H1 (cell line): ENCODE data around the gene RPL18A. TPM values are rescaled to one million over a fixed set of nuclear protein-coding genes. Genes with fewer than 3 reads are reported as not detected.

ENCODE experiments used
- CTCF ChIA-PET: fragments of 300-600 bp; sonication (Branson Sonifier 250); formaldehyde crosslinking; loops from one replicate; lab custom pipeline; 2021; ENCODE audit not compliant: partially characterized antibody; lab: Charles Lee
- POLR2A ChIA-PET: fragments of 300-600 bp; sonication (Branson Sonifier 250); formaldehyde crosslinking; loops from one replicate; lab custom pipeline; 2021; ENCODE audit warnings: inconsistent platforms; ENCODE audit not compliant: partially characterized antibody; lab: Charles Lee
- DNase-seq, 2 experiments: peaks; one replicate each; pipeline versions ENCODE4 v3.0.0 to v3.0.0-alpha.2; 2010 to 2022; ENCODE audit warnings: low spot score in 2 of 2, low read depth in 1 of 2, mixed read lengths in 1 of 2
- FAIRE-seq: peaks from 2 replicates; lab custom pipeline; 2011; peaks lifted over from hg19 to GRCh38; lab: Jason Lieb, UNC
- H2AFZ ChIP-seq: 2 replicates; pipeline ENCODE4 v1.8.1; 2012; ENCODE audit warnings: low read length, inconsistent platforms
- H2AK5ac ChIP-seq: 2 replicates; pipeline ENCODE4 v1.6.1; 2013; ENCODE audit warnings: low read depth, low read length
- H2BK120ac ChIP-seq: replicated peaks from 2 replicates; pipeline ENCODE3; 2013; ENCODE audit warnings: low read depth, low read length, inconsistent platforms
- H2BK12ac ChIP-seq: 2 replicates; pipeline ENCODE4 v1.6.1; 2013; ENCODE audit warnings: low read depth, low read length
- H2BK15ac ChIP-seq: 2 replicates; pipeline ENCODE4 v1.6.1; 2013; ENCODE audit warnings: low read length
- H2BK20ac ChIP-seq: 2 replicates; pipeline ENCODE4 v1.6.1; 2013; ENCODE audit warnings: low read length
- H2BK5ac ChIP-seq: 2 replicates; pipeline ENCODE4 v1.6.1; 2013; ENCODE audit warnings: low read depth, low read length
- H3K14ac ChIP-seq: 2 replicates; pipeline ENCODE4 v1.6.1; 2013; ENCODE audit warnings: inconsistent platforms; ENCODE audit not compliant: insufficient read length
- H3K18ac ChIP-seq: 2 replicates; pipeline ENCODE4 v1.6.1; 2013; ENCODE audit warnings: low read length; ENCODE audit errors: extremely low read depth
- H3K23ac ChIP-seq: 2 replicates; pipeline ENCODE4 v1.6.1; 2013; ENCODE audit warnings: inconsistent platforms; ENCODE audit not compliant: insufficient read length
- H3K23me2 ChIP-seq: 2 replicates; pipeline ENCODE4 v1.6.1; 2013; ENCODE audit warnings: low read depth, low read length
- H3K27ac ChIP-seq: 2 replicates; pipeline ENCODE4 v1.6.1; 2011; ENCODE audit warnings: low read depth, low read length, inconsistent platforms
- H3K27me3 ChIP-seq, 4 experiments: replicated peaks in 1 of 4; 1 replicate in 1 of 4; 2 replicates in 3 of 4; pipeline versions ENCODE4 v1.6.1 to v1.8.1; 2011 to 2013; ENCODE audit warnings: low read length in 3 of 4, mild to moderate bottlenecking in 3 of 4, inconsistent platforms in 2 of 4, mixed read lengths in 2 of 4, moderate library complexity in 1 of 4; ENCODE audit not compliant: control insufficient read depth in 3 of 4, insufficient read depth in 3 of 4; ENCODE audit errors: extremely low read depth in 1 of 4
- H3K36me3 ChIP-seq, 4 experiments: 2 replicates each; pipeline versions ENCODE4 v1.6.1 to v1.8.1; 2011 to 2013; ENCODE audit warnings: mild to moderate bottlenecking in 4 of 4, low read length in 3 of 4, moderate library complexity in 2 of 4, control low read depth in 1 of 4, inconsistent platforms in 1 of 4; ENCODE audit not compliant: insufficient read depth in 4 of 4, control insufficient read depth in 2 of 4
- H3K4ac ChIP-seq: replicated peaks from 2 replicates; pipeline ENCODE3; 2013; ENCODE audit warnings: low read length, low read depth, mixed read lengths, inconsistent platforms; ENCODE audit not compliant: insufficient read length
- H3K4me1 ChIP-seq, 4 experiments: replicated peaks in 1 of 4; 1 replicate in 1 of 4; 2 replicates in 3 of 4; pipeline versions ENCODE4 v1.6.1 to v1.8.1; 2011 to 2013; ENCODE audit warnings: low read length in 3 of 4, inconsistent platforms in 2 of 4, mixed read lengths in 1 of 4; ENCODE audit not compliant: insufficient read depth in 4 of 4, control insufficient read depth in 3 of 4
- H3K4me2 ChIP-seq, 2 experiments: 2 replicates each; pipeline versions ENCODE4 v1.6.1 to v1.8.1; 2011 to 2013; ENCODE audit warnings: low read depth in 2 of 2, low read length in 2 of 2, control low read depth in 1 of 2, inconsistent platforms in 1 of 2, mild to moderate bottlenecking in 1 of 2; ENCODE audit not compliant: insufficient read depth in 1 of 2
- H3K4me3 ChIP-seq, 4 experiments: fragments of 200-600, 300-600 bp in 1 of 4; sonication (generic), shearing (Covaris generic), sonication (Bioruptor Twin) in 1 of 4; 2 replicates each; pipeline versions ENCODE4 v1.5.1 to v1.8.1; 2011 to 2016; ENCODE audit warnings: low read length in 4 of 4, low read depth in 3 of 4, control low read depth in 2 of 4, inconsistent platforms in 2 of 4, mild to moderate bottlenecking in 2 of 4, mixed read lengths in 1 of 4, moderate library complexity in 1 of 4; ENCODE audit not compliant: insufficient read depth in 2 of 4; ENCODE audit errors: extremely low read depth in 1 of 4
- H3K56ac ChIP-seq: replicated peaks from 2 replicates; pipeline ENCODE3; 2013; ENCODE audit warnings: low read depth, mild to moderate bottlenecking, mixed read lengths, low read length, inconsistent platforms; ENCODE audit not compliant: insufficient read length
- H3K79me1 ChIP-seq: 2 replicates; pipeline ENCODE4 v1.6.1; 2013; ENCODE audit warnings: low read depth, low read length, control low read depth
- H3K79me2 ChIP-seq, 2 experiments: 2 replicates each; pipeline versions ENCODE4 v1.6.1 to v1.8.1; 2012 to 2013; ENCODE audit warnings: low read length in 2 of 2, mild to moderate bottlenecking in 2 of 2, inconsistent platforms in 1 of 2; ENCODE audit not compliant: insufficient read depth in 2 of 2, control insufficient read depth in 1 of 2
- H3K9ac ChIP-seq, 4 experiments: replicated peaks in 1 of 4; 1 replicate in 1 of 4; 2 replicates in 3 of 4; pipeline versions ENCODE4 v1.6.1 to v1.8.1; 2011 to 2013; ENCODE audit warnings: low read depth in 3 of 4, low read length in 3 of 4, control low read depth in 2 of 4, mild to moderate bottlenecking in 2 of 4, moderate library complexity in 2 of 4, inconsistent platforms in 1 of 4; ENCODE audit errors: extremely low read depth in 1 of 4
- H3K9me3 ChIP-seq, 2 experiments: 2 replicates each; pipeline versions ENCODE4 v1.6.1 to v1.8.1; 2012 to 2013; ENCODE audit warnings: mild to moderate bottlenecking in 2 of 2, moderate library complexity in 2 of 2, control low read depth in 1 of 2, inconsistent platforms in 1 of 2, low read depth in 1 of 2, low read length in 1 of 2, mixed read lengths in 1 of 2; ENCODE audit not compliant: insufficient read depth in 2 of 2
- H4K20me1 ChIP-seq, 2 experiments: replicated peaks in 1 of 2; 2 replicates each; pipeline versions ENCODE3 to v1.8.1; 2011 to 2013; ENCODE audit warnings: inconsistent platforms in 2 of 2, low read length in 2 of 2, mild to moderate bottlenecking in 1 of 2; ENCODE audit not compliant: insufficient read depth in 2 of 2, control insufficient read depth in 1 of 2
- H4K5ac ChIP-seq: 2 replicates; pipeline ENCODE4 v1.6.1; 2013; ENCODE audit warnings: low read length, low read depth, mixed read lengths, inconsistent platforms; ENCODE audit not compliant: insufficient read length
- H4K8ac ChIP-seq: 2 replicates; pipeline ENCODE4 v1.8.0; 2013; ENCODE audit warnings: mild to moderate bottlenecking, moderate library complexity, low read length, inconsistent platforms; ENCODE audit not compliant: insufficient read depth; ENCODE audit errors: extremely low read depth
- H4K91ac ChIP-seq: replicated peaks from 2 replicates; pipeline ENCODE3; 2013; ENCODE audit warnings: low read length, mixed read lengths, inconsistent platforms; ENCODE audit not compliant: insufficient read length
- CHD2 ChIP-seq: IDR thresholded peaks from 2 replicates; pipeline ENCODE4 v1.6.1; 2012; ENCODE audit warnings: low read length, improper control_type of control experiment
- EP300 ChIP-seq, 2 experiments: IDR thresholded peaks; 1 replicate in 1 of 2; 2 replicates in 1 of 2; pipeline ENCODE4 v1.6.1; 2011 to 2012; ENCODE audit warnings: low read depth in 2 of 2, low read length in 2 of 2, mild to moderate bottlenecking in 2 of 2, borderline replicate concordance in 1 of 2, inconsistent platforms in 1 of 2, moderate library complexity in 1 of 2
- HDAC6 ChIP-seq: IDR thresholded peaks from one replicate; pipeline ENCODE4 v1.7.1; 2012; ENCODE audit warnings: low read depth, mild to moderate bottlenecking, inconsistent platforms, low read length, moderate library complexity
- PHF8 ChIP-seq: fragments of 200-600 bp; sonication (generic); conservative IDR thresholded peaks from 2 replicates; pipeline ENCODE4 v1.7.1; 2012; ENCODE audit warnings: low read depth, mild to moderate bottlenecking, inconsistent platforms, low read length, moderate library complexity
- SIN3A ChIP-seq, 2 experiments: IDR thresholded peaks in 1 of 2; conservative IDR thresholded peaks in 1 of 2; 2 replicates each; pipeline ENCODE4 v1.6.1; 2011 to 2012; ENCODE audit warnings: low read length in 2 of 2, improper control_type of control experiment in 1 of 2, low read depth in 1 of 2, mild to moderate bottlenecking in 1 of 2
- SRF ChIP-seq: IDR thresholded peaks from 2 replicates; pipeline ENCODE4 v1.6.1; 2011; ENCODE audit warnings: mild to moderate bottlenecking, low read depth, low read length, moderate library complexity
- TBP ChIP-seq: IDR thresholded peaks from 2 replicates; pipeline ENCODE4 v1.6.1; 2011; ENCODE audit warnings: low read depth, low read length, improper control_type of control experiment
- TCF12 ChIP-seq: IDR thresholded peaks from 2 replicates; pipeline ENCODE4 v1.6.1; 2011; ENCODE audit warnings: low read depth, mild to moderate bottlenecking, low read length
- ZNF274 ChIP-seq: IDR thresholded peaks from 2 replicates; pipeline ENCODE4 v1.7.0; 2012; ENCODE audit warnings: low read length, borderline replicate concordance; ENCODE audit errors: extremely low read depth
- WGBS, 2 experiments: shearing (Covaris generic) in 1 of 2; methylation state at CpG; one replicate each; pipeline versions ENCODE4 v1.1.6 to v1.1.7; 2013 to 2015; ENCODE audit warnings: low lambda C conversion rate in 2 of 2, mixed read lengths in 2 of 2, inconsistent platforms in 1 of 2, low coverage in 1 of 2, missing lambda C conversion rate in 1 of 2; ENCODE audit not compliant: insufficient replicate concordance in 2 of 2, insufficient coverage in 1 of 2, insufficient read length in 1 of 2; ENCODE audit errors: extremely low coverage in 1 of 2, missing lambda C conversion rate in 1 of 2; 5-methylcytosine and 5-hydroxymethylcytosine counted together
- polyA plus RNA-seq, 7 experiments: library from polyadenylated mRNA; depleted of rRNA in 3 of 7; stranded (reverse) in 5 of 7; unstranded in 2 of 7; fragments of >200 nt in 5 of 7; fragments of 200-250 nt in 2 of 7; gene quantifications; 1 replicate in 5 of 7; 2 replicates in 1 of 7; 4 replicates in 1 of 7; pipeline versions ENCODE4 v1.2.1 to v1.2.3, GENCODE V29; 2011 to 2013; ENCODE audit warnings: missing spikeins in 2 of 7, mixed read lengths in 2 of 7
- total RNA-seq: library from RNA; stranded (reverse); fragmentation: NEBNext Ultra II Directional; extraction: Animal tissue kit (Norgen Biotek cat#: 25700); gene quantifications from 2 replicates; pipeline ENCODE4 v1.2.1, GENCODE V29; 2021

The RPL18A gene
- total and polyA plus RNA-seq, 2 of the 8 experiments (the other 6 are each of a cell fraction or from before 2014, with no cell fraction given): 2,749 to 3,938 TPM

- ChIA-PET CTCF (interaction anchor here (1.3 to 2.1 kb wide), 3 partner anchors 8 to 13 kb away, joined by 4 to 8 read pairs (median 6); no protein-coding TSS in a partner anchor), POLR2A (interaction anchor here (0.6 to 12.5 kb wide), 8 partner anchors 9 to 163 kb away, joined by 3 to 133 read pairs (median 3); partner anchors contain the start of gene RPL18A)
- 82% methylated on average over 10 of the region's 20 CpGs; no CpG with 5 or more reads in 1 of the 2 experiments for WGBS, 2 experiments
- Histone ChIP-seq H3K9ac (peak overlapping the region in 3 of 4 experiments; percentile 3 to 77 (median 74); a peak in 4 of 7 replicates), H2AK5ac (no peak overlapping the region; the same call in 1 of the 2 replicates), H3K4me1 (peaks cover 0 to 12% (median 3%) of the 10 kb centered on the region in 4 experiments; a peak in 5 of 7 replicates), H3K23ac (no peak overlapping the region), H3K4me2 (peak overlapping the region; percentile 66 to 79), H4K91ac (peak overlapping the region; percentile 74), H3K27ac (no peak overlapping the region), H2BK15ac (no peak overlapping the region; the same call in 1 of the 2 replicates), H3K23me2 (peaks cover 14% of the 10 kb centered on the region), H4K5ac (no peak overlapping the region), H4K8ac (peak overlapping the region; percentile 83), H3K56ac (no peak overlapping the region), H3K36me3 (no peaks in the 10 kb centered on the region), H2BK120ac (no peak overlapping the region), H3K14ac (no peak overlapping the region), H2AFZ (no peak overlapping the region), H3K4ac (peak overlapping the region; percentile 98), H2BK5ac (peak overlapping the region; percentile 90), H3K27me3 (peaks cover 0 to 9% (median 2%) of the 10 kb centered on the region in 4 experiments; a peak in 3 of 7 replicates), H4K20me1 (peaks cover 0 to 3% of the 10 kb centered on the region in 2 experiments), H3K18ac (no peak overlapping the region), H3K79me2 (no peaks in the 10 kb centered on the region), H3K79me1 (no peaks in the 10 kb centered on the region), H2BK20ac (no peak overlapping the region), H3K4me3 (peak overlapping the region; percentile 41 to 64 (median 56)), H2BK12ac (0 out of 2 replicates have a peak overlapping the region, but pooled peaks have one; percentile 80), H3K9me3 (no peaks in the 10 kb centered on the region)
- TF ChIP-seq CHD2 (no peak), EP300 (IDR thresholded peaks at IDR 0.05; ENCODE audit: borderline replicate concordance in 1 of 2, low read depth in 2 of 2, low read length in 2 of 2) (no peak), TBP (no peak), SRF (no peak), HDAC6 (no peak), SIN3A (conservative IDR thresholded peaks at IDR 0.05 in 1 of 2, IDR thresholded peaks at IDR 0.05 in 1 of 2; ENCODE audit: low read depth in 1 of 2, low read length in 2 of 2) (no peak), ZNF274 (no peak), TCF12 (no peak), PHF8 (no peak)
- DNase-seq: no peak
- no peak for FAIRE-seq
These were observed 16.9 kb upstream of the RPL18A start for GRCh38 chr19:17842663-17843291.
